MM.1S (cell line): Measurements from ENCODE around the gene ARHGEF10L.

ENCODE experiments used
- DNase-seq: peaks from one replicate; pipeline ENCODE4 v3.0.0-alpha.2; 2015
- H2AFZ ChIP-seq: fragments of 300-600 bp; sonication (generic); 2 replicates; pipeline ENCODE4 v1.6.0; 2016; ENCODE audit warnings: antibody characterized with exemption, low read length
- H3F3A ChIP-seq: fragments of 300-600 bp; sonication (generic); 2 replicates; pipeline ENCODE4 v1.6.1; 2016; ENCODE audit warnings: mild to moderate bottlenecking, antibody characterized with exemption, low read length, moderate library complexity, mixed read lengths; ENCODE audit not compliant: insufficient read depth
- H3K27ac ChIP-seq: fragments of 300-600 bp; sonication (generic); 2 replicates; pipeline ENCODE4 v1.5.1; 2016; ENCODE audit warnings: mild to moderate bottlenecking, low read length
- H3K27me3 ChIP-seq: fragments of 300-600 bp; sonication (generic); replicated peaks from 2 replicates; pipeline ENCODE4 v1.6.0; 2016; ENCODE audit warnings: low read length; ENCODE audit not compliant: insufficient read depth
- H3K36me3 ChIP-seq: fragments of 300-600 bp; sonication (generic); replicated peaks from 2 replicates; pipeline ENCODE4 v1.6.1; 2016; ENCODE audit warnings: mild to moderate bottlenecking, low read length, mixed read lengths; ENCODE audit not compliant: insufficient read depth
- H3K4me1 ChIP-seq: fragments of 300-600 bp; sonication (generic); 2 replicates; pipeline ENCODE4 v1.6.1; 2016; ENCODE audit warnings: low read length, mixed read lengths
- H3K4me2 ChIP-seq: fragments of 300-600 bp; sonication (generic); 2 replicates; pipeline ENCODE4 v1.6.0; 2016; ENCODE audit warnings: low read depth, low read length
- H3K4me3 ChIP-seq: fragments of 300-600 bp; sonication (generic); 2 replicates; pipeline ENCODE4 v1.5.1; 2016; ENCODE audit warnings: low read length, mixed read lengths
- H3K79me2 ChIP-seq: fragments of 300-600 bp; sonication (generic); 2 replicates; pipeline ENCODE4 v1.6.1; 2016; ENCODE audit warnings: mixed run types, low read length, mixed read lengths
- H3K9ac ChIP-seq: fragments of 300-600 bp; sonication (generic); 2 replicates; pipeline ENCODE4 v1.6.1; 2016; ENCODE audit warnings: low read length, mixed read lengths
- H3K9me2 ChIP-seq: fragments of 300-600 bp; sonication (generic); replicated peaks from 2 replicates; pipeline ENCODE4 v1.6.1; 2016; ENCODE audit warnings: mild to moderate bottlenecking, low read length, mixed read lengths; ENCODE audit not compliant: insufficient read depth
- H3K9me3 ChIP-seq: fragments of 300-600 bp; sonication (generic); replicated peaks from 2 replicates; pipeline ENCODE4 v1.6.1; 2016; ENCODE audit warnings: mild to moderate bottlenecking, low read length, mixed read lengths; ENCODE audit not compliant: insufficient read depth
- H4K20me1 ChIP-seq: fragments of 300-600 bp; sonication (generic); 2 replicates; pipeline ENCODE4 v1.6.1; 2016; ENCODE audit warnings: mild to moderate bottlenecking, low read length, moderate library complexity, mixed read lengths; ENCODE audit not compliant: insufficient read depth
- EZH2 ChIP-seq: fragments of 300-600 bp; sonication (generic); optimal IDR thresholded peaks from 2 replicates; pipeline ENCODE3; 2017; ENCODE audit warnings: low read depth, mild to moderate bottlenecking, antibody characterized with exemption, low read length, mixed read lengths
- EZH2phosphoT487 ChIP-seq: fragments of 300-600 bp; sonication (generic); IDR thresholded peaks from 2 replicates; pipeline ENCODE4 v1.6.1; 2018; ENCODE audit warnings: antibody characterized with exemption, low read length
- TF ChIP-seq, protein P1 (sequence below): fragments of 300-600 bp; sonication (generic); IDR thresholded peaks from 2 replicates; pipeline ENCODE4 v1.5.1; 2016; ENCODE audit warnings: antibody characterized with exemption, low read length, mixed read lengths

The ARHGEF10L gene

GRCh38 chr1:17668195-17668594 is 128.7 kb downstream of the ARHGEF10L start:
- TF ChIP-seq, protein P1, sequence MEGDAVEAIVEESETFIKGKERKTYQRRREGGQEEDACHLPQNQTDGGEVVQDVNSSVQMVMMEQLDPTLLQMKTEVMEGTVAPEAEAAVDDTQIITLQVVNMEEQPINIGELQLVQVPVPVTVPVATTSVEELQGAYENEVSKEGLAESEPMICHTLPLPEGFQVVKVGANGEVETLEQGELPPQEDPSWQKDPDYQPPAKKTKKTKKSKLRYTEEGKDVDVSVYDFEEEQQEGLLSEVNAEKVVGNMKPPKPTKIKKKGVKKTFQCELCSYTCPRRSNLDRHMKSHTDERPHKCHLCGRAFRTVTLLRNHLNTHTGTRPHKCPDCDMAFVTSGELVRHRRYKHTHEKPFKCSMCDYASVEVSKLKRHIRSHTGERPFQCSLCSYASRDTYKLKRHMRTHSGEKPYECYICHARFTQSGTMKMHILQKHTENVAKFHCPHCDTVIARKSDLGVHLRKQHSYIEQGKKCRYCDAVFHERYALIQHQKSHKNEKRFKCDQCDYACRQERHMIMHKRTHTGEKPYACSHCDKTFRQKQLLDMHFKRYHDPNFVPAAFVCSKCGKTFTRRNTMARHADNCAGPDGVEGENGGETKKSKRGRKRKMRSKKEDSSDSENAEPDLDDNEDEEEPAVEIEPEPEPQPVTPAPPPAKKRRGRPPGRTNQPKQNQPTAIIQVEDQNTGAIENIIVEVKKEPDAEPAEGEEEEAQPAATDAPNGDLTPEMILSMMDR = no peak
- TF ChIP-seq EZH2 (no peak), EZH2phosphoT487 (no peak)
- no peak overlapping the region for H3K4me3 ChIP-seq
- H3K79me2 ChIP-seq = no peaks in the 10 kb centered on the region
- H4K20me1 ChIP-seq = no peaks in the 10 kb centered on the region
- H2AFZ ChIP-seq = no peak overlapping the region
- H3K4me1 ChIP-seq = no peaks in the 10 kb centered on the region
- no peak overlapping the region for H3K27ac ChIP-seq
- H3K9me2 ChIP-seq = no peaks in the 10 kb centered on the region
- H3K36me3 ChIP-seq = no peaks in the 10 kb centered on the region
- no peak for DNase-seq
- H3K27me3 ChIP-seq = peaks cover 91% of the 10 kb centered on the region
- no peak overlapping the region for H3K4me2 ChIP-seq
- H3F3A ChIP-seq = no peaks in the 10 kb centered on the region
- no peak overlapping the region for H3K9ac ChIP-seq
- no peaks in the 10 kb centered on the region for H3K9me3 ChIP-seq

DNA sequence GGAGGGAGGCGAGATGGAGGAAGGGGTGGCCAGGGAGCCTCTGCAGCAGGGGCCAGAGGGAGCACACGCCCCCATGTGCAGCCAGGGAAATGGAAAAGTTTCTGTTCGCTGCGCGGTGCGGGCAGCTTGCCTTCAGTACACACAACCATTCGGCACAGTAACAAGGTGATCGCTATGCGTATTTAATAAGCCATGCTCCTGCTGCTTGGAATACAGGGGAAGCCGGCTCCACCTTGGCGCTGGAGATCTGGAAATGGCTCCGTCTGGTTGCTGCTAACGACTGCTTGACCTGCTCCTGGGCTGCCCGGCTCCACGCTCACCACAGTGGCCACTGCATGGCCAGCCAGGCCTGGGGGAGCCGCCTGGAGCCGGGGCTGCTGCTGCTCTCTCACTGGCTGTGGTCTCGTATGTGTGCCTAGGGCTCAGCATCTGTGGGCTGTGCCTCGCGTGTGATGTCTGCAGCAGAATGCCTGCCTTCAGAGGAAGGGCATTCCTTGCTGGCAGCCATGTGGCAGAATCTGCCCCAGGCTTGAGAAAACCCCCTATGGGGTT is 129.2 kb downstream of the ARHGEF10L start:
- Histone ChIP-seq H3K4me3 (no peak overlapping the region), H3K27me3 (peaks cover 92% of the 10 kb centered on the region), H3K79me2 (no peaks in the 10 kb centered on the region), H3K9me3 (no peaks in the 10 kb centered on the region), H3K27ac (no peak overlapping the region), H3K4me1 (no peaks in the 10 kb centered on the region), H2AFZ (no peak overlapping the region), H3K36me3 (no peaks in the 10 kb centered on the region), H3K9me2 (no peaks in the 10 kb centered on the region), H4K20me1 (no peaks in the 10 kb centered on the region), H3K9ac (no peak overlapping the region), H3K4me2 (no peak overlapping the region), H3F3A (no peaks in the 10 kb centered on the region)
- no peak for DNase-seq
- TF ChIP-seq, protein P1 = no peak
- TF ChIP-seq EZH2 = no peak
- TF ChIP-seq EZH2phosphoT487 = no peak

DNA sequence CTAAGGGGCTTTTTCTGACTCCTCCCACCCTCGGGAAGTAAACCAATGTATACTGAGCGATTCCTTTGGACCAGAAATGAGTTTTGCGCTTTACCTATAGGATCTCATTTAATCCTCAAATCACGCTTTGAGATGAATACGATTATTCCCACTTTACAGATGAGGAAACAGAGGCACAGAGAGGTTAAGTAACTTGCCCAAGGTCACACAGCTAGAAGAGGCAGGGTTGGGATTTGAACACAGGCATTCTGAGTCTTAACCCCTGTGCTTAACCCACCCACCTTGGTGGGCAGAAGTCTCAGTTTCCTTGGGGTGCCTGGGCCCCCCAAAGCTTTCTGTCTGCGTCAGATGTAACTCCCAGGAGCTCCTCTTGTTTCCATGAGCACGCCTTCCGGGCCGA is 129.8 kb downstream of the ARHGEF10L start:
- Histone ChIP-seq H3K9me2 (no peaks in the 10 kb centered on the region), H4K20me1 (no peaks in the 10 kb centered on the region), H3K36me3 (no peaks in the 10 kb centered on the region), H3K9me3 (no peaks in the 10 kb centered on the region), H3K79me2 (no peaks in the 10 kb centered on the region), H3K9ac (no peak overlapping the region), H2AFZ (no peak overlapping the region), H3K4me2 (no peak overlapping the region), H3K4me3 (no peak overlapping the region), H3K4me1 (no peaks in the 10 kb centered on the region), H3K27ac (no peak overlapping the region), H3K27me3 (peaks cover 93% of the 10 kb centered on the region), H3F3A (no peaks in the 10 kb centered on the region)
- TF ChIP-seq, protein P1 = no peak
- TF ChIP-seq EZH2phosphoT487 = no peak
- TF ChIP-seq EZH2 = no peak
- DNase-seq = no peak
